H1 (cell line): Measurements from ENCODE around the gene NTPCR. TPM values are rescaled to one million over a fixed set of nuclear protein-coding genes. Genes with fewer than 3 reads are reported as not detected.

Experiments
- CTCF ChIA-PET: fragments of 300-600 bp; sonication (Branson Sonifier 250); formaldehyde crosslinking; loops from one replicate; lab custom pipeline; 2021; ENCODE audit not compliant: partially characterized antibody; lab: Charles Lee
- POLR2A ChIA-PET: fragments of 300-600 bp; sonication (Branson Sonifier 250); formaldehyde crosslinking; loops from one replicate; lab custom pipeline; 2021; ENCODE audit warnings: inconsistent platforms; ENCODE audit not compliant: partially characterized antibody; lab: Charles Lee
- DNase-seq, 2 experiments: peaks; one replicate each; pipeline versions ENCODE4 v3.0.0 to v3.0.0-alpha.2; 2010 to 2022; ENCODE audit warnings: low spot score in 2 of 2, low read depth in 1 of 2, mixed read lengths in 1 of 2
- FAIRE-seq: peaks from 2 replicates; lab custom pipeline; 2011; peaks lifted over from hg19 to GRCh38; lab: Jason Lieb, UNC
- H2AFZ ChIP-seq: 2 replicates; pipeline ENCODE4 v1.8.1; 2012; ENCODE audit warnings: low read length, inconsistent platforms
- H2AK5ac ChIP-seq: 2 replicates; pipeline ENCODE4 v1.6.1; 2013; ENCODE audit warnings: low read depth, low read length
- H2BK120ac ChIP-seq: replicated peaks from 2 replicates; pipeline ENCODE3; 2013; ENCODE audit warnings: low read depth, low read length, inconsistent platforms
- H2BK12ac ChIP-seq: 2 replicates; pipeline ENCODE4 v1.6.1; 2013; ENCODE audit warnings: low read depth, low read length
- H2BK15ac ChIP-seq: 2 replicates; pipeline ENCODE4 v1.6.1; 2013; ENCODE audit warnings: low read length
- H2BK20ac ChIP-seq: 2 replicates; pipeline ENCODE4 v1.6.1; 2013; ENCODE audit warnings: low read length
- H2BK5ac ChIP-seq: 2 replicates; pipeline ENCODE4 v1.6.1; 2013; ENCODE audit warnings: low read depth, low read length
- H3K14ac ChIP-seq: 2 replicates; pipeline ENCODE4 v1.6.1; 2013; ENCODE audit warnings: inconsistent platforms; ENCODE audit not compliant: insufficient read length
- H3K18ac ChIP-seq: 2 replicates; pipeline ENCODE4 v1.6.1; 2013; ENCODE audit warnings: low read length; ENCODE audit errors: extremely low read depth
- H3K23ac ChIP-seq: 2 replicates; pipeline ENCODE4 v1.6.1; 2013; ENCODE audit warnings: inconsistent platforms; ENCODE audit not compliant: insufficient read length
- H3K23me2 ChIP-seq: 2 replicates; pipeline ENCODE4 v1.6.1; 2013; ENCODE audit warnings: low read depth, low read length
- H3K27ac ChIP-seq: 2 replicates; pipeline ENCODE4 v1.6.1; 2011; ENCODE audit warnings: low read depth, low read length, inconsistent platforms
- H3K27me3 ChIP-seq, 4 experiments: replicated peaks in 1 of 4; 1 replicate in 1 of 4; 2 replicates in 3 of 4; pipeline versions ENCODE4 v1.6.1 to v1.8.1; 2011 to 2013; ENCODE audit warnings: low read length in 3 of 4, mild to moderate bottlenecking in 3 of 4, inconsistent platforms in 2 of 4, mixed read lengths in 2 of 4, moderate library complexity in 1 of 4; ENCODE audit not compliant: control insufficient read depth in 3 of 4, insufficient read depth in 3 of 4; ENCODE audit errors: extremely low read depth in 1 of 4
- H3K36me3 ChIP-seq, 4 experiments: 2 replicates each; pipeline versions ENCODE4 v1.6.1 to v1.8.1; 2011 to 2013; ENCODE audit warnings: mild to moderate bottlenecking in 4 of 4, low read length in 3 of 4, moderate library complexity in 2 of 4, control low read depth in 1 of 4, inconsistent platforms in 1 of 4; ENCODE audit not compliant: insufficient read depth in 4 of 4, control insufficient read depth in 2 of 4
- H3K4ac ChIP-seq: replicated peaks from 2 replicates; pipeline ENCODE3; 2013; ENCODE audit warnings: low read length, low read depth, mixed read lengths, inconsistent platforms; ENCODE audit not compliant: insufficient read length
- H3K4me1 ChIP-seq, 4 experiments: replicated peaks in 1 of 4; 1 replicate in 1 of 4; 2 replicates in 3 of 4; pipeline versions ENCODE4 v1.6.1 to v1.8.1; 2011 to 2013; ENCODE audit warnings: low read length in 3 of 4, inconsistent platforms in 2 of 4, mixed read lengths in 1 of 4; ENCODE audit not compliant: insufficient read depth in 4 of 4, control insufficient read depth in 3 of 4
- H3K4me2 ChIP-seq, 2 experiments: 2 replicates each; pipeline versions ENCODE4 v1.6.1 to v1.8.1; 2011 to 2013; ENCODE audit warnings: low read depth in 2 of 2, low read length in 2 of 2, control low read depth in 1 of 2, inconsistent platforms in 1 of 2, mild to moderate bottlenecking in 1 of 2; ENCODE audit not compliant: insufficient read depth in 1 of 2
- H3K4me3 ChIP-seq, 4 experiments: fragments of 200-600, 300-600 bp in 1 of 4; sonication (generic), shearing (Covaris generic), sonication (Bioruptor Twin) in 1 of 4; 2 replicates each; pipeline versions ENCODE4 v1.5.1 to v1.8.1; 2011 to 2016; ENCODE audit warnings: low read length in 4 of 4, low read depth in 3 of 4, control low read depth in 2 of 4, inconsistent platforms in 2 of 4, mild to moderate bottlenecking in 2 of 4, mixed read lengths in 1 of 4, moderate library complexity in 1 of 4; ENCODE audit not compliant: insufficient read depth in 2 of 4; ENCODE audit errors: extremely low read depth in 1 of 4
- H3K56ac ChIP-seq: replicated peaks from 2 replicates; pipeline ENCODE3; 2013; ENCODE audit warnings: low read depth, mild to moderate bottlenecking, mixed read lengths, low read length, inconsistent platforms; ENCODE audit not compliant: insufficient read length
- H3K79me1 ChIP-seq: 2 replicates; pipeline ENCODE4 v1.6.1; 2013; ENCODE audit warnings: low read depth, low read length, control low read depth
- H3K79me2 ChIP-seq, 2 experiments: 2 replicates each; pipeline versions ENCODE4 v1.6.1 to v1.8.1; 2012 to 2013; ENCODE audit warnings: low read length in 2 of 2, mild to moderate bottlenecking in 2 of 2, inconsistent platforms in 1 of 2; ENCODE audit not compliant: insufficient read depth in 2 of 2, control insufficient read depth in 1 of 2
- H3K9ac ChIP-seq, 4 experiments: replicated peaks in 1 of 4; 1 replicate in 1 of 4; 2 replicates in 3 of 4; pipeline versions ENCODE4 v1.6.1 to v1.8.1; 2011 to 2013; ENCODE audit warnings: low read depth in 3 of 4, low read length in 3 of 4, control low read depth in 2 of 4, mild to moderate bottlenecking in 2 of 4, moderate library complexity in 2 of 4, inconsistent platforms in 1 of 4; ENCODE audit errors: extremely low read depth in 1 of 4
- H3K9me3 ChIP-seq, 2 experiments: 2 replicates each; pipeline versions ENCODE4 v1.6.1 to v1.8.1; 2012 to 2013; ENCODE audit warnings: mild to moderate bottlenecking in 2 of 2, moderate library complexity in 2 of 2, control low read depth in 1 of 2, inconsistent platforms in 1 of 2, low read depth in 1 of 2, low read length in 1 of 2, mixed read lengths in 1 of 2; ENCODE audit not compliant: insufficient read depth in 2 of 2
- H4K20me1 ChIP-seq, 2 experiments: replicated peaks in 1 of 2; 2 replicates each; pipeline versions ENCODE3 to v1.8.1; 2011 to 2013; ENCODE audit warnings: inconsistent platforms in 2 of 2, low read length in 2 of 2, mild to moderate bottlenecking in 1 of 2; ENCODE audit not compliant: insufficient read depth in 2 of 2, control insufficient read depth in 1 of 2
- H4K5ac ChIP-seq: 2 replicates; pipeline ENCODE4 v1.6.1; 2013; ENCODE audit warnings: low read length, low read depth, mixed read lengths, inconsistent platforms; ENCODE audit not compliant: insufficient read length
- H4K8ac ChIP-seq: 2 replicates; pipeline ENCODE4 v1.8.0; 2013; ENCODE audit warnings: mild to moderate bottlenecking, moderate library complexity, low read length, inconsistent platforms; ENCODE audit not compliant: insufficient read depth; ENCODE audit errors: extremely low read depth
- H4K91ac ChIP-seq: replicated peaks from 2 replicates; pipeline ENCODE3; 2013; ENCODE audit warnings: low read length, mixed read lengths, inconsistent platforms; ENCODE audit not compliant: insufficient read length
- BCL11A ChIP-seq, 2 experiments: IDR thresholded peaks; one replicate each; pipeline ENCODE4 v1.6.1; 2011; ENCODE audit warnings: low read depth in 2 of 2, low read length in 2 of 2, mild to moderate bottlenecking in 2 of 2
- CBX8 ChIP-seq: fragments of 300-800, 300-1000 bp; sonication (generic); IDR thresholded peaks from 2 replicates; pipeline ENCODE4 v1.7.1; 2016; ENCODE audit warnings: low read depth, low read length, borderline replicate concordance
- HDAC6 ChIP-seq: IDR thresholded peaks from one replicate; pipeline ENCODE4 v1.7.1; 2012; ENCODE audit warnings: low read depth, mild to moderate bottlenecking, inconsistent platforms, low read length, moderate library complexity
- MAX ChIP-seq: IDR thresholded peaks from 2 replicates; pipeline ENCODE4 v1.6.1; 2012; ENCODE audit warnings: inconsistent platforms
- RBBP5 ChIP-seq: IDR thresholded peaks from 2 replicates; pipeline ENCODE4 v1.7.1; 2012; ENCODE audit warnings: low read depth, mild to moderate bottlenecking, inconsistent platforms, low read length, moderate library complexity, borderline replicate concordance
- RNF2 ChIP-seq: fragments of 200-900, 300-1000 bp; sonication (generic); IDR thresholded peaks from 2 replicates; pipeline ENCODE4 v1.7.1; 2016; ENCODE audit warnings: borderline replicate concordance, low read depth, mild to moderate bottlenecking, antibody characterized with exemption, low read length; ENCODE audit not compliant: poor library complexity, severe bottlenecking; ENCODE audit errors: missing control alignments
- WGBS, 2 experiments: shearing (Covaris generic) in 1 of 2; methylation state at CpG; one replicate each; pipeline versions ENCODE4 v1.1.6 to v1.1.7; 2013 to 2015; ENCODE audit warnings: low lambda C conversion rate in 2 of 2, mixed read lengths in 2 of 2, inconsistent platforms in 1 of 2, low coverage in 1 of 2, missing lambda C conversion rate in 1 of 2; ENCODE audit not compliant: insufficient replicate concordance in 2 of 2, insufficient coverage in 1 of 2, insufficient read length in 1 of 2; ENCODE audit errors: extremely low coverage in 1 of 2, missing lambda C conversion rate in 1 of 2; 5-methylcytosine and 5-hydroxymethylcytosine counted together
- polyA plus RNA-seq, 7 experiments: library from polyadenylated mRNA; depleted of rRNA in 3 of 7; stranded (reverse) in 5 of 7; unstranded in 2 of 7; fragments of >200 nt in 5 of 7; fragments of 200-250 nt in 2 of 7; gene quantifications; 1 replicate in 5 of 7; 2 replicates in 1 of 7; 4 replicates in 1 of 7; pipeline versions ENCODE4 v1.2.1 to v1.2.3, GENCODE V29; 2011 to 2013; ENCODE audit warnings: missing spikeins in 2 of 7, mixed read lengths in 2 of 7
- total RNA-seq: library from RNA; stranded (reverse); fragmentation: NEBNext Ultra II Directional; extraction: Animal tissue kit (Norgen Biotek cat#: 25700); gene quantifications from 2 replicates; pipeline ENCODE4 v1.2.1, GENCODE V29; 2021

Gene NTPCR
- total and polyA plus RNA-seq, 2 of the 8 experiments (the other 6 are each of a cell fraction or from before 2014, with no cell fraction given) = 22.6 to 73.1 TPM

DNA sequence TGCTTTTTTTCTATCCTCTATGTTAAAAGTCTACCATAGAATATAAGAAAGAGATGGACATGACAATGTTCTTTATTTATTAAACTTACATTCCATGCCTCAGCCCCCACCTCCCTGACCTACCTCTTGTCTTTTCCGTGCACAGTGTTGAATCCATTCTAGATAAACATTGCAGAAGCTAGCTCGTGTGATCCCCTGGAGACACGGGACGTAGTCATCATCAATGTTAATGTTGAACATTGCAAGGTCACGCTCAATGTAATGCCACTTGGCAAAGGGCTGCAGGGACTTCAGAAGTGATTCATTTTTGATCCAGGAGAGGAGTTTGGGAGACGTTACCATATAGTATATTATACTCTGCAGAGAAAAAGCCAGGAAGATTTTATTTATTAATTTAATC is 66.4 kb downstream of the NTPCR start:
- no peak overlapping the region for H2BK5ac ChIP-seq
- no peak overlapping the region for H3K56ac ChIP-seq
- TF ChIP-seq CBX8 = no peak
- TF ChIP-seq RBBP5 = no peak
- TF ChIP-seq BCL11A (IDR thresholded peaks at IDR 0.05; ENCODE audit: low read depth in 2 of 2, low read length in 2 of 2) = no peak
- TF ChIP-seq MAX = no peak
- TF ChIP-seq RNF2 = no peak
- no peak for TF ChIP-seq HDAC6
- H4K8ac ChIP-seq = no peak overlapping the region
- H3K79me2 ChIP-seq = no peaks in the 10 kb centered on the region
- no peak overlapping the region for H3K4me3 ChIP-seq
- no peak overlapping the region for H2BK12ac ChIP-seq
- no peak overlapping the region for H2AK5ac ChIP-seq
- no peak overlapping the region for H3K18ac ChIP-seq
- FAIRE-seq (no peak), DNase-seq (no peak)
- H2BK15ac ChIP-seq = no peak overlapping the region
- no peak overlapping the region for H3K27ac ChIP-seq
- H3K9me3 ChIP-seq = no peaks in the 10 kb centered on the region
- H4K20me1 ChIP-seq = no peaks in the 10 kb centered on the region
- H3K79me1 ChIP-seq = no peaks in the 10 kb centered on the region; the same call in 1 of the 2 replicates
- H2BK120ac ChIP-seq = no peak overlapping the region
- H3K4me1 ChIP-seq = no peaks in the 10 kb centered on the region
- ChIA-PET CTCF (interaction anchor here (0.6 kb wide), 1 partner anchor 8 kb away, joined by 3 read pairs; no protein-coding TSS in a partner anchor), POLR2A (no interaction called here)
- H3K4ac ChIP-seq = no peak overlapping the region
- H2BK20ac ChIP-seq = no peak overlapping the region
- no peak overlapping the region for H3K14ac ChIP-seq
- WGBS, 2 experiments = 92% methylated on average over 6 of the region's 6 CpGs; no CpG with 5 or more reads in 1 of the 2 experiments
- H3K23ac ChIP-seq = no peak overlapping the region
- no peak overlapping the region for H3K4me2 ChIP-seq
- H2AFZ ChIP-seq = no peak overlapping the region
- H3K36me3 ChIP-seq = peaks cover 3 to 25% (median 12%) of the 10 kb centered on the region in 4 experiments; a peak in 7 of 8 replicates
- no peak overlapping the region for H4K5ac ChIP-seq
- no peak overlapping the region for H3K9ac ChIP-seq
- H3K23me2 ChIP-seq = no peaks in the 10 kb centered on the region
- H4K91ac ChIP-seq = no peak overlapping the region
- H3K27me3 ChIP-seq = no peaks in the 10 kb centered on the region
